GM12874 (cell line): ENCODE results near the gene PLXNB1.

Experiments used
- TF ChIP-seq, protein P1 (sequence below): IDR thresholded peaks from 2 replicates; pipeline ENCODE4 v1.5.1; 2011; ENCODE audit warnings: low read depth, mild to moderate bottlenecking, control low read depth, low read length, moderate library complexity; ENCODE audit not compliant: insufficient read depth

The PLXNB1 gene

DNA sequence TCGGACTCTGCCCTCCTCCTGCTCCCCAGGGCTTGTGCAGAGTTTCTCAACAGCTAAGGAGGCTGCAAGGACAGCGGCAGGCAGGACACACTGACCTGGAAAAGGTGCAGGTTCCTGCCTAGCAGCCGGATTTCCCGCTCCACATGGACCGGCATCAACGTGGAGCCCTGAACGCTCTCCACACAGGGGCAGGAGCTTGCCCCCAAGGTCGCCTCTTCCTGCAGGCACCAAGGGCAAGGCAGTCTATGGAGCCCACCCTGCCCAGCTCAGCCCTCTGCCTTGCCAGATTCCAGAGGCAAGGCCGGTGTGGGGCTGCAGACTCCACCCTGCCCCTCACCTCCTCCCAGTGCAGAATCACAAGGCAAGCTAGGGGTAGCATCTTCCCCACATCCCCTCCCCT is 10.7 kb downstream of the PLXNB1 start:
- TF ChIP-seq, protein P1, sequence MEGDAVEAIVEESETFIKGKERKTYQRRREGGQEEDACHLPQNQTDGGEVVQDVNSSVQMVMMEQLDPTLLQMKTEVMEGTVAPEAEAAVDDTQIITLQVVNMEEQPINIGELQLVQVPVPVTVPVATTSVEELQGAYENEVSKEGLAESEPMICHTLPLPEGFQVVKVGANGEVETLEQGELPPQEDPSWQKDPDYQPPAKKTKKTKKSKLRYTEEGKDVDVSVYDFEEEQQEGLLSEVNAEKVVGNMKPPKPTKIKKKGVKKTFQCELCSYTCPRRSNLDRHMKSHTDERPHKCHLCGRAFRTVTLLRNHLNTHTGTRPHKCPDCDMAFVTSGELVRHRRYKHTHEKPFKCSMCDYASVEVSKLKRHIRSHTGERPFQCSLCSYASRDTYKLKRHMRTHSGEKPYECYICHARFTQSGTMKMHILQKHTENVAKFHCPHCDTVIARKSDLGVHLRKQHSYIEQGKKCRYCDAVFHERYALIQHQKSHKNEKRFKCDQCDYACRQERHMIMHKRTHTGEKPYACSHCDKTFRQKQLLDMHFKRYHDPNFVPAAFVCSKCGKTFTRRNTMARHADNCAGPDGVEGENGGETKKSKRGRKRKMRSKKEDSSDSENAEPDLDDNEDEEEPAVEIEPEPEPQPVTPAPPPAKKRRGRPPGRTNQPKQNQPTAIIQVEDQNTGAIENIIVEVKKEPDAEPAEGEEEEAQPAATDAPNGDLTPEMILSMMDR, result no peak

GRCh38 chr3:48418651-48419050 is 11.2 kb downstream of the PLXNB1 start:
- TF ChIP-seq, protein P1, result no peak

- TF ChIP-seq, protein P1, result no peak
Measured at GRCh38 chr3:48418140-48418539, 11.7 kb downstream of the PLXNB1 start.

GRCh38 chr3:48417529-48418108 is 12.3 kb downstream of the PLXNB1 start:
- TF ChIP-seq, protein P1, result no peak

DNA sequence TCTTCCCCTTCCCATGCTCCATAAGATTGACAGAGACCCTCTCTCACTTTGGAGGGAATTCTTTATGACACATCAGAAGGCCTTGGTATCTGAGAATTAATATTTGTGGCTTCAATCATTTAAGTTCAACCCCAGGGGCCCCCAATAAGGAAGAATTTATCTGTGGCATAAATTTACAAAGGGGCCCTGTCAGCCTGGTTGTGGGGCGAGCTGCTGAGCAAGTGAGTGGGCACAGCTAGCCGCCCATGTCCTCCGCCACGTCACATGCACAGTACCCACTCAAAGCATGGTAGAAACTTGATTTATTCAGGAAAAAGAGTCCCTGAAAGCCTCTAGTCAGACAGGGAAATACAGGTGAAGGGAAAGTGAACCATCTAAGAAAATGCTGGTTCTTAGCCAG is 13.3 kb downstream of the PLXNB1 start:
- TF ChIP-seq, protein P1, result no peak

DNA sequence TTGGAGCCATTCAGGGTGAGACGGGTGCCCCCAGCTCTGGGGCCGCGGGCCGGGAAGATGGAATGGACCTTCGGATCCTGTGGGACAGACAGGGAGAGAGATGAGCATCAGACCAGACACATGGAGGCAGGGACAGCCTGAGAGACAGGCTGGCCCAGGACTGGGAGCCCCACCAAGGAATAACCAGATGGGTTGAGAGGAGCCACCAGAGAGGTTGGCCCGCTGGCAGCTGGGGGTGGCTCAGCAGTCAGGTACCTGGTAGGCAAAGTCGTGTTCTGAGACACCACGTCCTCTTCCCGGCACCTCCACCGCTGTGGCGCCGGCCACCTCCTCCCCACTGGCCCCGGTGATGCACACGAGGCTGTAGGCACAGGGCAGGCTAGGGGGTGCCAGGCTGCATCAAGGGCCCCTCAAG is 13.8 kb downstream of the PLXNB1 start:
- TF ChIP-seq, protein P1, result no peak

- TF ChIP-seq, protein P1, result no peak
Measured at GRCh38 chr3:48415251-48415953, 14.5 kb downstream of the PLXNB1 start.
